ENCODE data around the gene PEBP1.
A peak's percentile ranks its signal among the peaks of the same experiment; 100 is the strongest.

PEBP1 gene

DNA sequence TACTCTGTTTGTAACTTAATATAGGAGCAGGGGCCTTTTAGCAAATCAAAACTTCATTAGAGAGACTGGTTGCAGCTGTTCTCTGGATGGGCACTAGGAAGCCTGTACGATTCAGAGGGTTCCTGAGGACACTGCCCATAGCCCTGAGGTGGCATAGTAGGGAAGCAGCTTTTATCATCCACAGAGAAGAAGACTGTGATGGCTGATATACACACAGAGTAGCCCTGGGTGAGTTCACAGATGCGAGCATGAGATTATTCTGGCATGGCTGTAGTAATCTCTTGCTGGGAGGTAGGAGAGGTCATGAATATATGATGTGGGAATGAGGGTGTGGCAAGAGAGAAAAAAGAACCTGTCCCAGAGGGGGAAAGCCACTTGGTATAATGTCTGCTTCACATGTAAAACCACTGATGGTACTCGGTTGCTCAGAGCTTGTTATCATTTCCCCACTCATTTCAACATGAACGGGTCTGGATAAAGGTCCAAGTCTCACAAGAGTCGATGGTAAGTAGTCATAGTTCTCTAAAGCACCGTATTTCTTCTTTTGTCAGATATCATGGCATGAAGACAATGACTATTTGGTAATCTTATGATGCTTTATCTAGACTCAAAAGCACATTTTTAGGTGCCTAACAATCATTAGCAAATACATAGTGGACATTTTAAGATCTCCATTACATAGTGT lies 52.0 kb downstream of the PEBP1 start:
- DNase-seq (ENCODE audit: low read depth, low spot score): no peak
- in situ Hi-C loops (cut with HindIII; ENCODE audit: low sequenced_read_pairs): loop anchor here (10.0 kb wide), 1 partner anchor 187 kb away; the partner anchor contains the start of genes SUDS3 and TAOK3
- no peak overlapping the region for H3K4me3 ChIP-seq (ENCODE audit: low read depth, low read length)

DNA sequence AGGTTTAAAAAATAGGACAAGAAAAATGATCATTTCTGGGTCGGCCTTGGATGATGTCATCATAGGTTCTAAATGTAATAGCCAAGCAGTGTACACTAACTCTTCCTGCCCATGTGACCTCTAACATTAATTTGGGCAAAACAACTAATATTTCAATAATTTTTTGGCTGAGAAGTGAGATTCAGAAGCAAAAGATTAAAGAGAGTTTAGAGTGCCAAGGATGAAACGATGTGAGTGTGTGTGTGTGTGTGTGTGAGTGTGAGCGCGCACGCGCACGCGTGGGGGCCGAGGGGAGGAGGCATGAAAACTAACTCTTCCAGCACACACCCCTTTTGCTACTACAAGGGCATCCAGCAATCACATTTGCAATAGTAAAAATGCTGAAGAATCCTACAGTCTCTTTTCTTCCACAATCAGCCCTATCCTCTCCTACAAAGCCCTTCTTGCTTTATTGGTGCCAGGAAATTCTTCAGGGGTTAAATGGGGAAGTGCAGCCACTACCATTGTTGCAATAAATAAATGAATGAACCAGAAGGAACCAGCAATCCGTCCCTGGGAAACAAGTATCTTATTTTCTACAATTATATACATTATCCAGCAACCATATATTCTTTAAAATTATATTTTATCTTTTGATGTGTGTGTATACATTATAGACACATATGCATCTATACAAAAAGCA lies 52.9 kb downstream of the PEBP1 start:
- DNase-seq (ENCODE audit: low read depth, low spot score): peak; percentile 69
- TF ChIP-seq, protein P1, sequence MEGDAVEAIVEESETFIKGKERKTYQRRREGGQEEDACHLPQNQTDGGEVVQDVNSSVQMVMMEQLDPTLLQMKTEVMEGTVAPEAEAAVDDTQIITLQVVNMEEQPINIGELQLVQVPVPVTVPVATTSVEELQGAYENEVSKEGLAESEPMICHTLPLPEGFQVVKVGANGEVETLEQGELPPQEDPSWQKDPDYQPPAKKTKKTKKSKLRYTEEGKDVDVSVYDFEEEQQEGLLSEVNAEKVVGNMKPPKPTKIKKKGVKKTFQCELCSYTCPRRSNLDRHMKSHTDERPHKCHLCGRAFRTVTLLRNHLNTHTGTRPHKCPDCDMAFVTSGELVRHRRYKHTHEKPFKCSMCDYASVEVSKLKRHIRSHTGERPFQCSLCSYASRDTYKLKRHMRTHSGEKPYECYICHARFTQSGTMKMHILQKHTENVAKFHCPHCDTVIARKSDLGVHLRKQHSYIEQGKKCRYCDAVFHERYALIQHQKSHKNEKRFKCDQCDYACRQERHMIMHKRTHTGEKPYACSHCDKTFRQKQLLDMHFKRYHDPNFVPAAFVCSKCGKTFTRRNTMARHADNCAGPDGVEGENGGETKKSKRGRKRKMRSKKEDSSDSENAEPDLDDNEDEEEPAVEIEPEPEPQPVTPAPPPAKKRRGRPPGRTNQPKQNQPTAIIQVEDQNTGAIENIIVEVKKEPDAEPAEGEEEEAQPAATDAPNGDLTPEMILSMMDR (IDR thresholded peaks at IDR 0.05; ENCODE audit: low read depth, low read length): no peak
- in situ Hi-C loops (cut with HindIII; ENCODE audit: low sequenced_read_pairs): loop anchor here (10.0 kb wide), 1 partner anchor 186 kb away; the partner anchor contains the start of genes SUDS3 and TAOK3
- H3K4me3 ChIP-seq (ENCODE audit: low read depth, low read length): peak overlapping the region; percentile 46

More for the DNA sequence above, 52.0 kb downstream of the PEBP1 start:
- TF ChIP-seq, protein P1 (IDR thresholded peaks at IDR 0.05; ENCODE audit: low read depth, low read length): no peak

DNA sequence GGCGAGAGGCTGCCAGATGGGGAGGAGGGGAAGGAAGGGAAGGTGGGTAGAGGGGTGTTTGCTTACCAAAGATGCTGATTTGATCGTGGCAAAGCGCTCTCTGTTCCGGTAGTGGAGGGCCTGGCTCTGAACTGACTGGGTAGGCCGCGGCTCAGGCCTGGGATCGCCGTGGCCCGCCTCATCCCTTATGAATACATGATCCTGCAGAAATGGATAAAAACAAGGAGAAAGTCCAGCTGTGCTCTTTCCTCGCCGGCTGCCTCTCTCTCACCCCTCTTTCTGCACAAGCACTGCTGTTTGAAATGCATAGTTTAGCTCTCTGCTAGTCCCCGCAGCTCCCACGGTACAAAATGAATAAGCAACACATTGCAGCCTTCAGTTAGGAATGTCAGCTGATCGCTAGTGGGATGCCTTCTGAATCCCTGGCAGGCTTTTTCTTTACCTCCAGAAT lies 53.8 kb downstream of the PEBP1 start:
- DNase-seq (ENCODE audit: low read depth, low spot score): peak; percentile 66
- in situ Hi-C loops (cut with HindIII; ENCODE audit: low sequenced_read_pairs): loop anchor here (10.0 kb wide), 1 partner anchor 185 kb away; the partner anchor contains the start of genes SUDS3 and TAOK3

DNA sequence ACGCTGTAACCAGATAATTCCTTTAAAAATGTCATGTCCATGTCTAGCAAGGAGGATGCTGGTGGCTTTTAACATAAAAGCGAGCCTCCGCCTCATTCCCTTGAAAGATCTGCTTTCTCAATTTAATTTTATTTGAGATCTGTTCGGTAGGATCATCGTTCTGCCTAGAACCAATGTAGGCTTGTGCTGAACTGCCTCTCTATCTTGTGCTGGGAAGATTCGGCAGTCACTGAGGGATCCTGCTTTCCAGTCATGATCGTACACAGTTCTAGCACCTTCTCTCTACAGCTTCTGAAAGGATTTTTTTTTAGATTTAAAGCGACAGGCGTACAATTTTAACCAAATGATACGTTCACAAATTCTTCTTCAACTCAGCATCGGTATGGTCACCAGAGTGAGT lies 54.3 kb downstream of the PEBP1 start:
- peak overlapping the region; percentile 46 for H3K4me3 ChIP-seq (ENCODE audit: low read depth, low read length)
- DNase-seq (ENCODE audit: low read depth, low spot score): peak; percentile 53
- TF ChIP-seq, protein P1 (IDR thresholded peaks at IDR 0.05; ENCODE audit: low read depth, low read length): no peak
- in situ Hi-C loops (cut with HindIII; ENCODE audit: low sequenced_read_pairs): no loop called here

More for the DNA sequence above, 53.8 kb downstream of the PEBP1 start:
- H3K4me3 ChIP-seq (ENCODE audit: low read depth, low read length): peak overlapping the region; percentile 46
- TF ChIP-seq, protein P1 (IDR thresholded peaks at IDR 0.05; ENCODE audit: low read depth, low read length): no peak

DNA sequence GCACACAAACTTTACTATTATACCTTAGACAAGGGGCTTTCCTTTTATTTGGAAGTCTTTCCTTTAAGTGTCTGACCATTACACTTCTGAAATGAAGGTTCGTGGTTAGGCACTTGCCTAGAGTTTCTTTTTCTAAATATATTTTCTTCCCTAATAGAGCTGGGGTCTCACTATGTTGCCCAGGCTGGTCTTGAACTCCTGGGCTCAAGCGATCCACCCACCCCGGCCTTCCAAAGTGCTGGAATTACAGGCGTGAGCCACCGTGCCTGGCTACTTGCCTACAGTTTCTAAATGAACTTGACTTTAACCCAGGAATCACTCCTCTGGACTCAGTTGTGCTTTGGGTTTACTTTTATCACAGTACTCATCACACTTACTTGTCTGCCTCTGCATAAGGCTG lies 57.6 kb downstream of the PEBP1 start:
- in situ Hi-C loops (cut with HindIII; ENCODE audit: low sequenced_read_pairs): no loop called here
- no peak overlapping the region for H3K4me3 ChIP-seq (ENCODE audit: low read depth, low read length)
- TF ChIP-seq, protein P1 (IDR thresholded peaks at IDR 0.05; ENCODE audit: low read depth, low read length): no peak
- DNase-seq (ENCODE audit: low read depth, low spot score): no peak

DNA sequence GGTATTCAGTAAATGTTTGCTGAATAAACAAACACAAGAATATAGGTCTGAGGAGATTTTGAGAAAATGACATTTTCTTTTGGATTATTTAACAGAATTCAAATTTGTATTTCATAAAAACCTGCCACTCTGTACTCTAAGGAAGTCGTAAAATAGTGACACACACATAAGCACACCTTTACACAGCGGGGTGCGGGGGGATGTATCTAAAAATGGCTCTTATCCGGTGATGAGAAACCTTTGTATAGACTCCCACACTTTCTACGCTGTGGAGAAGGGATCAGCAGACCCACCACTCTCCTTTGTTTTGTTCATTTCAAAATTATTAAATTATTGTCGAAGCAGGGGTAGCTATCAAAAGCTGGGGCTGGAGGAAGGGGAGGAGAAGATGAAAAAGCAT lies 58.0 kb downstream of the PEBP1 start:
- DNase-seq (ENCODE audit: low read depth, low spot score): no peak
- H3K4me3 ChIP-seq (ENCODE audit: low read depth, low read length): no peak overlapping the region
- TF ChIP-seq, protein P1 (IDR thresholded peaks at IDR 0.05; ENCODE audit: low read depth, low read length): no peak
- in situ Hi-C loops (cut with HindIII; ENCODE audit: low sequenced_read_pairs): no loop called here

Data from astrocyte of the spinal cord (primary cell).